Mesenchymal stem cell (in vitro differentiated cells and primary cell): ENCODE data around the gene TOR2A.
A peak's percentile ranks its signal among the peaks of the same experiment; 100 is the strongest.

ENCODE experiments used
- DNase-seq: peaks from one replicate; pipeline ENCODE4 v3.0.0-alpha.2; 2013
- H2AFZ ChIP-seq: one replicate; pipeline ENCODE4 v1.6.1; 2013; ENCODE audit warnings: low read depth, mild to moderate bottlenecking, control low read depth, inconsistent platforms, low read length, moderate library complexity
- H2AK5ac ChIP-seq: 2 replicates; pipeline ENCODE4 v1.6.1; 2013; ENCODE audit warnings: low read length, moderate library complexity, mild to moderate bottlenecking, inconsistent platforms; ENCODE audit not compliant: severe bottlenecking
- H2BK120ac ChIP-seq: one replicate; pipeline ENCODE4 v1.6.1; 2013; ENCODE audit warnings: low read depth, mild to moderate bottlenecking, inconsistent platforms, low read length, moderate library complexity
- H2BK12ac ChIP-seq, 2 experiments: one replicate each; pipeline ENCODE4 v1.6.1; 2013; ENCODE audit warnings: inconsistent platforms in 2 of 2, low read length in 2 of 2, mild to moderate bottlenecking in 2 of 2, moderate library complexity in 2 of 2, control low read depth in 1 of 2
- H2BK15ac ChIP-seq: one replicate; pipeline ENCODE4 v1.6.1; 2013; ENCODE audit warnings: mild to moderate bottlenecking, low read depth, inconsistent platforms; ENCODE audit not compliant: poor library complexity, severe bottlenecking
- H2BK5ac ChIP-seq: 2 replicates; pipeline ENCODE4 v1.6.1; 2013; ENCODE audit warnings: low read depth, mild to moderate bottlenecking, low read length, control low read depth, inconsistent platforms; ENCODE audit not compliant: poor library complexity, severe bottlenecking
- H3K14ac ChIP-seq, 2 experiments: one replicate each; pipeline ENCODE4 v1.6.1; 2013; ENCODE audit warnings: inconsistent platforms in 2 of 2, low read length in 2 of 2, control low read depth in 1 of 2, mild to moderate bottlenecking in 1 of 2, moderate library complexity in 1 of 2
- H3K18ac ChIP-seq, 2 experiments: one replicate each; pipeline ENCODE4 v1.6.1; 2013; ENCODE audit warnings: inconsistent platforms in 2 of 2, low read length in 2 of 2, control low read depth in 1 of 2, low read depth in 1 of 2, mild to moderate bottlenecking in 1 of 2
- H3K23ac ChIP-seq, 2 experiments: one replicate each; pipeline ENCODE4 v1.6.1; 2013; ENCODE audit warnings: inconsistent platforms in 2 of 2, low read length in 2 of 2, mild to moderate bottlenecking in 2 of 2, moderate library complexity in 2 of 2, control low read depth in 1 of 2
- H3K27ac ChIP-seq: 2 replicates; pipeline ENCODE4 v1.5.1; 2013; ENCODE audit warnings: mild to moderate bottlenecking, moderate library complexity, low read length, control low read depth, inconsistent platforms; ENCODE audit not compliant: poor library complexity, severe bottlenecking
- H3K27me3 ChIP-seq, 2 experiments: 2 replicates each; pipeline versions ENCODE4 v1.6.1 to v1.7.0; 2013; ENCODE audit warnings: low read length in 2 of 2, mild to moderate bottlenecking in 2 of 2, moderate library complexity in 2 of 2, control low read depth in 1 of 2, inconsistent platforms in 1 of 2; ENCODE audit not compliant: control insufficient read depth in 1 of 2, insufficient read depth in 1 of 2
- H3K36me3 ChIP-seq, 2 experiments: 2 replicates each; pipeline versions ENCODE4 v1.6.1 to v1.7.0; 2013; ENCODE audit warnings: low read length in 2 of 2, control low read depth in 1 of 2, inconsistent platforms in 1 of 2, low read depth in 1 of 2, mild to moderate bottlenecking in 1 of 2; ENCODE audit not compliant: insufficient read depth in 2 of 2, control insufficient read depth in 1 of 2
- H3K4ac ChIP-seq, 2 experiments: one replicate each; pipeline ENCODE4 v1.6.1; 2013; ENCODE audit warnings: inconsistent platforms in 2 of 2, low read length in 2 of 2, mild to moderate bottlenecking in 2 of 2, moderate library complexity in 2 of 2, control low read depth in 1 of 2, low read depth in 1 of 2
- H3K4me1 ChIP-seq: 2 replicates; pipeline ENCODE4 v1.6.1; 2013; ENCODE audit warnings: low read depth, low read length, control low read depth; ENCODE audit not compliant: control insufficient read depth, insufficient read depth
- H3K4me2 ChIP-seq: 2 replicates; pipeline ENCODE4 v1.6.1; 2013; ENCODE audit warnings: low read length, mild to moderate bottlenecking, inconsistent platforms; ENCODE audit not compliant: poor library complexity, severe bottlenecking
- H3K4me3 ChIP-seq, 2 experiments: 2 replicates each; pipeline versions ENCODE4 v1.5.1 to v1.7.0; 2013; ENCODE audit warnings: low read length in 2 of 2, mild to moderate bottlenecking in 2 of 2, control low read depth in 1 of 2, low read depth in 1 of 2; ENCODE audit not compliant: insufficient read depth in 1 of 2
- H3K79me1 ChIP-seq: replicated peaks from 2 replicates; pipeline ENCODE4 v1.6.1; 2013; ENCODE audit warnings: mild to moderate bottlenecking, control low read depth, low read length, inconsistent platforms; ENCODE audit not compliant: poor library complexity, severe bottlenecking
- H3K9ac ChIP-seq: 2 replicates; pipeline ENCODE4 v1.7.0; 2013; ENCODE audit warnings: mild to moderate bottlenecking, low read length, moderate library complexity
- H3K9me3 ChIP-seq: 2 replicates; pipeline ENCODE4 v1.7.0; 2013; ENCODE audit warnings: mild to moderate bottlenecking, low read length; ENCODE audit not compliant: control insufficient read depth
- H4K8ac ChIP-seq: one replicate; pipeline ENCODE4 v1.6.1; 2013; ENCODE audit warnings: inconsistent platforms, mild to moderate bottlenecking, low read length, moderate library complexity
- H4K91ac ChIP-seq: one replicate; pipeline ENCODE4 v1.6.1; 2013; ENCODE audit warnings: mild to moderate bottlenecking, low read length, inconsistent platforms
- WGBS: methylation state at CpG from one replicate; pipeline ENCODE4 v1.1.7; 2013; ENCODE audit warnings: mixed read lengths; 5-methylcytosine and 5-hydroxymethylcytosine counted together

Gene TOR2A

DNA sequence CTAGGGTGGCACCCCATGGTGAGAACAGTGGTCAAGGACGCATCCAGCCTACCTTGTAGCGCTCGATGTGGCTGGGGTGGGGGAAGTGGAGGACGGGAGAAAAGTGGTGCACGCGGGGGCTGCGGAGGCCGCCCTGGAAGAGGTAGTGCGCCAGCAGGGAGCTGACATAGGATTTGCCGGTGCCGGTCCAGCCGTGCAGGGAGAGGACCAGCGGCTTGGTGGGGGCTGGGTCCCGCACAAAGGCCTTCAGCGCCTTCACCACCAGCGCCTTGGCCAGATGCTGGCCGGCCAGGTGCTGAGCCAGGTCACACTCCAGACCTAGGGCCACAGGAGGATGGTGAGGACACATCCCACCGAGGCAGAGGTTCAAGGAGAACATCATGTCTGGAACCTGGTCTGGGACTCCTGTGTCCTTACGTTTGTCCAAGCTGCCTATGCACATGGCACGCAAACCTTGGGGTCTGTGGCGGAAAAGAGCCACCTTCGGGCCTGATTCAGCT lies 797 bp downstream of the TOR2A start:
- no peak overlapping the region for H3K4ac ChIP-seq
- no peak overlapping the region for H2AFZ ChIP-seq
- H3K18ac ChIP-seq: peak overlapping the region in 1 of 2 experiments; percentile 11
- no peak overlapping the region for H2BK15ac ChIP-seq
- peak overlapping the region; percentile 86 for H3K9ac ChIP-seq
- no peak overlapping the region for H3K23ac ChIP-seq
- H3K36me3 ChIP-seq: peaks cover 18 to 30% of the 10 kb centered on the region in 2 experiments
- H2AK5ac ChIP-seq: no peak overlapping the region
- H2BK5ac ChIP-seq: no peak overlapping the region
- peaks cover 9% of the 10 kb centered on the region for H3K79me1 ChIP-seq
- 64% methylated on average over 22 of the region's 22 CpGs for WGBS
- H3K14ac ChIP-seq: no peak overlapping the region
- H3K4me1 ChIP-seq: peaks cover 10% of the 10 kb centered on the region
- peak overlapping the region; percentile 40 for H3K4me2 ChIP-seq
- H2BK12ac ChIP-seq: no peak overlapping the region
- H3K4me3 ChIP-seq: peak overlapping the region; percentile 81 to 87
- H3K27ac ChIP-seq: no peak overlapping the region
- peaks cover 0 to 7% of the 10 kb centered on the region in 2 experiments for H3K27me3 ChIP-seq
- DNase-seq: no peak
- no peak overlapping the region for H4K91ac ChIP-seq
- no peaks in the 10 kb centered on the region for H3K9me3 ChIP-seq
- peak overlapping the region; percentile 68 for H4K8ac ChIP-seq
- no peak overlapping the region for H2BK120ac ChIP-seq

DNA sequence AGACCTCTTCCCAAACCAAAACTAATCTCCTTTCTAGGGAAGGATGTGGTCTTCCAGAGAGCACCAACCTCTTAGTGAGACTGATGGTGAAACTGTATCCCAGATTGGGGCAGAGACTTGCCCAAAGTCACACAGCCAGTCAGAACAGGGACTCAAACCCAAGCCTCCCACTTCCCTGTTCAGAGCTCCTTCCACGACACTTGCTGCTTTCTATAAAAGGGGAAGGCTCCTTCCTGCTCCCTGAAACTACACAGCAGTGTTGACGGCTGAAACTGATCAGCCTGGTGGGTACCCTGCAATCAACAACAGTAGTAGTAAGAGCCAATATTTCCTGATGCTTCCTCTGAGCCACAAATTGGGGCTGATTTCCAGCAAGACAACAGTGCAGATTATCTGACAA lies 1.5 kb downstream of the TOR2A start:
- no peak overlapping the region for H3K18ac ChIP-seq
- WGBS: 94% methylated on average over 2 of the region's 2 CpGs

DNA sequence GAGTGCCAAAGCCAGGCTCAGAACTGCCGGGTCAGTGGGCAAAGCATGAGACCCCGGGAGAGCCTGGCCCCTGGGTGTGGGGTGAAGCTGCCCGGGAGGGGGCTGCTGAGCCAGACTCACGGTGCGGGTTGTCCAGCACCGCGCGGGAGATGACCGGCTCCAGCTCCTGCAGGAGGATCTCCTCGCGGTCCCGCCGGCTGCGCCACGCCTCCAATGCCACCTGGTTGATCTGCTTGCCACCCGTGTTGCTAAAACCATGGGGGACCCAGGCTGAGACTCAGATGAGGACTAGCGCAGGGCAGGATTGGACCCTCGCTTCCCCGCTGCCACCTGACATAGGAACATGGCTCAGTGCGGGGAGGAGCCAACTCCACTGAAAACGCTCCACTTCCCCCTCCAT lies 2.6 kb downstream of the TOR2A start:
- no peak overlapping the region for H4K8ac ChIP-seq
- H2BK5ac ChIP-seq: no peak overlapping the region
- no peak overlapping the region for H3K4me2 ChIP-seq
- H3K4ac ChIP-seq: no peak overlapping the region
- H4K91ac ChIP-seq: no peak overlapping the region
- no peaks in the 10 kb centered on the region for H3K27me3 ChIP-seq
- H3K23ac ChIP-seq: no peak overlapping the region
- DNase-seq: no peak
- H3K36me3 ChIP-seq: peaks cover 18 to 30% of the 10 kb centered on the region in 2 experiments
- H3K27ac ChIP-seq: no peak overlapping the region
- H3K4me3 ChIP-seq: no peak overlapping the region
- peaks cover 10% of the 10 kb centered on the region for H3K4me1 ChIP-seq
- H2BK120ac ChIP-seq: no peak overlapping the region
- H3K79me1 ChIP-seq: peaks cover 9% of the 10 kb centered on the region
- H2BK12ac ChIP-seq: no peak overlapping the region
- H2AFZ ChIP-seq: no peak overlapping the region
- no peak overlapping the region for H3K9ac ChIP-seq
- H2BK15ac ChIP-seq: no peak overlapping the region
- H2AK5ac ChIP-seq: no peak overlapping the region
- H3K18ac ChIP-seq: no peak overlapping the region
- WGBS: 99% methylated on average over 21 of the region's 21 CpGs
- no peaks in the 10 kb centered on the region for H3K9me3 ChIP-seq
- no peak overlapping the region for H3K14ac ChIP-seq

More for the DNA sequence above, 1.5 kb downstream of the TOR2A start:
- no peak overlapping the region for H3K23ac ChIP-seq
- no peak overlapping the region for H2AK5ac ChIP-seq
- peaks cover 18 to 30% of the 10 kb centered on the region in 2 experiments for H3K36me3 ChIP-seq
- no peak overlapping the region for H2BK15ac ChIP-seq
- no peak overlapping the region for H3K27ac ChIP-seq
- H3K4ac ChIP-seq: no peak overlapping the region
- H2AFZ ChIP-seq: no peak overlapping the region
- H2BK120ac ChIP-seq: no peak overlapping the region
- no peak overlapping the region for H4K91ac ChIP-seq
- no peak overlapping the region for H4K8ac ChIP-seq
- peaks cover 0 to 6% of the 10 kb centered on the region in 2 experiments for H3K27me3 ChIP-seq
- DNase-seq: no peak
- H3K14ac ChIP-seq: no peak overlapping the region
- H3K4me3 ChIP-seq: peak overlapping the region in 1 of 2 experiments; percentile 87
- no peaks in the 10 kb centered on the region for H3K9me3 ChIP-seq
- H2BK12ac ChIP-seq: no peak overlapping the region
- H3K9ac ChIP-seq: peak overlapping the region; percentile 86
- peaks cover 10% of the 10 kb centered on the region for H3K4me1 ChIP-seq
- no peak overlapping the region for H3K4me2 ChIP-seq
- H3K79me1 ChIP-seq: peaks cover 9% of the 10 kb centered on the region
- H2BK5ac ChIP-seq: no peak overlapping the region

DNA sequence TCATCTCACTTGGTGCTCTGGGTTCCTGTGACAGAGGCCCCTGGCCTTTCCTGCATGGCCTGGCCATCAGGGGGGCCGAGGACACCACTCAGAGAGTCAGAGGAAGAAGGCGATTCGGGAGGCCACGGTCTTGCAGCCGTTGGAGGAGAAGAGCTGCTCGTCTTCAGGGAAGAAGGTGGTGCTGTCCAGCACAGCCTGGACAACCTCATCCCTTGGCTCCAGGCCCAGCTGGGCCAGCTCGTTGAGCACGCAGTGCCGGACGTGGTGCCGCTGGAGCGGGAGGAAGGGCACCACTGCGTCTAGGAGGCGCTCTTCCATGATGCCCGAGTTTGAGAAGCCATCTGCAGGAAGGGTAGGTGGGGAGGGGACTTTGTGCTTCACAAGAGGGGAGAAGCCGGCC lies 3.2 kb downstream of the TOR2A start:
- Histone ChIP-seq H2AFZ (no peak overlapping the region), H3K9ac (no peak overlapping the region), H3K36me3 (peaks cover 18 to 30% of the 10 kb centered on the region in 2 experiments), H3K18ac (no peak overlapping the region), H2BK120ac (no peak overlapping the region), H3K79me1 (peaks cover 9% of the 10 kb centered on the region), H3K9me3 (no peaks in the 10 kb centered on the region), H3K27me3 (no peaks in the 10 kb centered on the region), H2BK5ac (no peak overlapping the region), H3K4me1 (peaks cover 10% of the 10 kb centered on the region), H3K27ac (no peak overlapping the region), H2AK5ac (no peak overlapping the region), H4K91ac (no peak overlapping the region), H4K8ac (no peak overlapping the region), H3K14ac (no peak overlapping the region), H3K4ac (no peak overlapping the region), H3K4me3 (no peak overlapping the region), H2BK12ac (no peak overlapping the region), H3K23ac (no peak overlapping the region), H2BK15ac (no peak overlapping the region), H3K4me2 (no peak overlapping the region)
- DNase-seq: no peak
- 89% methylated on average over 16 of the region's 16 CpGs for WGBS
